Measurements from ENCODE around the gene GPANK1.

The GPANK1 gene

DNA sequence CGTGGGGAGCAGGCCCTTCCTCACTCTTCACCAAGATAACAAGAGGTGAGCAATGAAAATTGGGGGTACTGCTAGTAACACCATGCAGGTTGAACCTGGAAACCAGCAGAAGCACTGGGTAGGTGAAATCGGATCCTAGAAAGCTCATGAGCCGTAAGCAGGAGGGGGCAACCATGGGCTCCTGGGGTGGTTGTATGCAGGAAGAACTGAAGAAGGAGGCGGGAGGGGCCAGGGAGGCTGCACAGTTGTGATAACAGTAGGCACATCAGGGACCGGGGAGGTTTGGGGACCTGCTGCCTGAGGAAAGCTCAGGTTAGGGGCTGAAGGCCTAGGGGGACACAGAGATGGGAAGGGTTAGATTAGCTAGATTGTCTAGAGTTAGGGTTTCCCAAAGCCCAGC lies 21.7 kb upstream of the GPANK1 start:
- H3K9me3 ChIP-seq (ENCODE audit: insufficient read depth, low read length), result no peaks in the 10 kb centered on the region
- H3K27ac ChIP-seq (ENCODE audit: low read depth, low read length), result no peak overlapping the region
- no peaks in the 10 kb centered on the region for H3K9me2 ChIP-seq (replicated peaks; ENCODE audit: insufficient read depth, low read length)
- H3K9ac ChIP-seq (ENCODE audit: low read length), result no peak overlapping the region
- H2AFZ ChIP-seq (ENCODE audit: low read depth, low read length, severe bottlenecking), result no peak overlapping the region
- H3K79me2 ChIP-seq (ENCODE audit: insufficient read depth, low read length), result no peaks in the 10 kb centered on the region
- H3F3A ChIP-seq (ENCODE audit: insufficient read depth), result no peaks in the 10 kb centered on the region
- H3K27me3 ChIP-seq (ENCODE audit: low read length), result no peaks in the 10 kb centered on the region
- H3K36me3 ChIP-seq (ENCODE audit: low read length), result no peaks in the 10 kb centered on the region
- TF ChIP-seq CTCF (IDR thresholded peaks at IDR 0.05; ENCODE audit: insufficient read depth, low read length, poor library complexity, severe bottlenecking), result no peak
- no peak overlapping the region for H3K4me2 ChIP-seq (ENCODE audit: low read depth, low read length, poor library complexity, severe bottlenecking)
- H3K4me3 ChIP-seq (ENCODE audit: insufficient read depth, low read length, poor library complexity, severe bottlenecking), result no peak overlapping the region
- no peaks in the 10 kb centered on the region for H4K20me1 ChIP-seq (ENCODE audit: low read depth, low read length)

DNA sequence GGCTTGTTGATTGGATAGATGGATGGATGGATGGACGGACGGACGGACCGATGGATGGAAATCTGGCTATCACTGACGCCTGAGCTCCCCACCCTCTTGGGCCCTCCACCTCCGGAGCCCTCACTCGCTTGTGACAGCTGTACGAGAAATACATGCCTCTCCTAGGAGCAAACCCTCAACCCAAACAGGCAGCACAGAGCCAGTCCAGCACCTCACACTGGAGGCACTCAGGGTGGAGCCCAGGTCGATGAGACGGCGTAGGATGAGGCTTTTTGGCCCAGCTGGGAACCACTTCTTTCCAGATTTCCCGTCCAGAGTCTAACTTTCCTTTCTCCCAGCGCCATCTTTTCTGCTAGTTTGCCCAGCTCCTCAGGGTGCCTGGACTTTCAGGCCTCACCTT lies 18.8 kb upstream of the GPANK1 start:
- Histone ChIP-seq H3K9me2 (replicated peaks; ENCODE audit: insufficient read depth, low read length) (no peaks in the 10 kb centered on the region), H3K9ac (ENCODE audit: low read length) (no peak overlapping the region), H3K9me3 (ENCODE audit: insufficient read depth, low read length) (no peaks in the 10 kb centered on the region), H3K79me2 (ENCODE audit: insufficient read depth, low read length) (no peaks in the 10 kb centered on the region), H3F3A (ENCODE audit: insufficient read depth) (no peaks in the 10 kb centered on the region), H3K36me3 (ENCODE audit: low read length) (no peaks in the 10 kb centered on the region), H3K27ac (ENCODE audit: low read depth, low read length) (no peak overlapping the region), H4K20me1 (ENCODE audit: low read depth, low read length) (no peaks in the 10 kb centered on the region), H3K4me2 (ENCODE audit: low read depth, low read length, poor library complexity, severe bottlenecking) (no peak overlapping the region), H3K4me3 (ENCODE audit: insufficient read depth, low read length, poor library complexity, severe bottlenecking) (no peak overlapping the region), H2AFZ (ENCODE audit: low read depth, low read length, severe bottlenecking) (no peak overlapping the region), H3K27me3 (ENCODE audit: low read length) (no peaks in the 10 kb centered on the region)
- TF ChIP-seq EZH2phosphoT487 (conservative IDR thresholded peaks at IDR 0.05; ENCODE audit: low read length), result no peak
- TF ChIP-seq CTCF (IDR thresholded peaks at IDR 0.05; ENCODE audit: insufficient read depth, low read length, poor library complexity, severe bottlenecking), result no peak

DNA sequence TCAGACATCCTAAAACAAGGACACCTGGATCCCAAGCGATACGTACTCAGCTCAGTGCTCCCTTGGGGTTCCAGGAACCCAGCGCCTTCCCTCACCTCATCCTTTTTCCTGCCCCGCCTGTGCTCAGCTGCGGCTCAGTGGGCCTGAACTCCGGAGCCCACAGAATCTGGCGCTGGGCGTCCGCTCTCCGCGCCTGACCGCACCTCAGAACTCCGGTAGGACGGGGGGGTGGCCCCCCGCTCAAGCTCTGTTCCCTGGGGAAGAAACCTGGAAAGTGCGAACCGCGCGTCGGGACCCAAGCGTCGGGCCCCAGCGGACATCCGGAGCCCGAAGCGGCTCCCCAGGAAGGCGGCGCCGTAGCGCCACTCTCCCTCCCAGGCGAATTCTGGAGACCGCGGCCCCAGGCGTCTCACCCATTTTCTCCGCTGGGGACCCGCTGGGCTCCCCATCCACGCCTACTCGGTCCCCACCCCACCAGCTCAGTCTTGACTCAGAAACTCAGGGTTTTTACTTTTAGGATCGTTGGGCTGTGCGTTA lies 16.4 kb upstream of the GPANK1 start:
- Histone ChIP-seq H3F3A (ENCODE audit: insufficient read depth) (no peaks in the 10 kb centered on the region; the same call in 1 of the 2 replicates), H3K9ac (ENCODE audit: low read length) (peak overlapping the region; percentile 9; the same call in 1 of the 2 replicates), H3K27me3 (ENCODE audit: low read length) (no peaks in the 10 kb centered on the region), H3K9me3 (ENCODE audit: insufficient read depth, low read length) (no peaks in the 10 kb centered on the region), H3K27ac (ENCODE audit: low read depth, low read length) (no peak overlapping the region), H3K79me2 (ENCODE audit: insufficient read depth, low read length) (no peaks in the 10 kb centered on the region), H4K20me1 (ENCODE audit: low read depth, low read length) (no peaks in the 10 kb centered on the region), H3K4me3 (ENCODE audit: insufficient read depth, low read length, poor library complexity, severe bottlenecking) (no peak overlapping the region), H3K36me3 (ENCODE audit: low read length) (no peaks in the 10 kb centered on the region), H3K9me2 (replicated peaks; ENCODE audit: insufficient read depth, low read length) (no peaks in the 10 kb centered on the region), H3K4me2 (ENCODE audit: low read depth, low read length, poor library complexity, severe bottlenecking) (peak overlapping the region; percentile 30), H2AFZ (ENCODE audit: low read depth, low read length, severe bottlenecking) (peak overlapping the region; percentile 23)
- no peak for TF ChIP-seq CTCF (IDR thresholded peaks at IDR 0.05; ENCODE audit: insufficient read depth, low read length, poor library complexity, severe bottlenecking)
- TF ChIP-seq EZH2phosphoT487 (conservative IDR thresholded peaks at IDR 0.05; ENCODE audit: low read length), result no peak
